SJSA1 (cell line): Measurements from ENCODE around the gene PICK1. TPM values are rescaled to one million over a fixed set of nuclear protein-coding genes. Genes with fewer than 3 reads are reported as not detected.

Experiments
- DNase-seq, 2 experiments: peaks; one replicate each; pipeline ENCODE4 v3.0.0-alpha.2; 2015 to 2020; ENCODE audit warnings: low spot score in 2 of 2, low read depth in 1 of 2
- H3K27ac ChIP-seq: fragments of 250-450 bp; sonication (Bioruptor Pico); 2 replicates; pipeline ENCODE4 v1.5.1; 2020; ENCODE audit warnings: mild to moderate bottlenecking, moderate library complexity
- H3K27me3 ChIP-seq: fragments of 250-450 bp; sonication (Bioruptor Pico); replicated peaks from 2 replicates; pipeline ENCODE4 v1.5.1; 2020; ENCODE audit warnings: mild to moderate bottlenecking, moderate library complexity
- H3K36me3 ChIP-seq: fragments of 250-450 bp; sonication (Bioruptor Pico); 2 replicates; pipeline ENCODE4 v1.5.1; 2020; ENCODE audit warnings: mild to moderate bottlenecking
- H3K4me1 ChIP-seq: fragments of 250-450 bp; sonication (Bioruptor Pico); replicated peaks from 2 replicates; pipeline ENCODE4 v1.6.1; 2021; ENCODE audit warnings: mild to moderate bottlenecking
- H3K4me3 ChIP-seq: fragments of 250-450 bp; sonication (Bioruptor Pico); 2 replicates; pipeline ENCODE4 v1.5.1; 2020; ENCODE audit warnings: mild to moderate bottlenecking
- H3K9me3 ChIP-seq: fragments of 250-450 bp; sonication (Bioruptor Pico); replicated peaks from 2 replicates; pipeline ENCODE4 v1.5.1; 2020; ENCODE audit warnings: mild to moderate bottlenecking
- total RNA-seq: library from RNA; depleted of rRNA; stranded (reverse); fragments of >200 nt; shearing (Covaris generic); gene quantifications from 2 replicates; pipeline ENCODE4 v1.2.3, GENCODE V29; 2014

Gene PICK1
- total RNA-seq, 1 experiment from 2014 or later: 5.4 TPM

DNA sequence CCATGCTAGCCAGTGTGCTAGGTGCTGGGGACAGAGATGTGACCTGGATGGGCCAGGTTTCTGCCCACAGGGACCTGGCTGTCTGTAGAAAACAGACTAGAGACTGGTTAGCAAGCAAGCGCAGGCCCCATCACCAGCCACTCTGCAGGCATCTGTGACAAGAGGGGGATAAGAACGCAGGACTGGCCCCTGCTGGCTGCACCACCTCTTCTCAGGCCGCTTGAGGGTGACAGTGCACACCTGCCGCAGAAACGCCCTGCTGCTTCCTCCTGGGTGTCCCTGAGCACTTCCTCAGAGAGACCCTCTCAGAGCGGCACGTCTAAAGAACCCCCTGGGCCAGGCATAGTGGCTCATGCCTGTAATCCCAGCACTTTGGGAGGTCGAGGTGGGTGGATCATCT, 5.9 kb upstream of the PICK1 start:
- Histone ChIP-seq H3K27me3 (no peaks in the 10 kb centered on the region), H3K27ac (no peak overlapping the region), H3K9me3 (no peaks in the 10 kb centered on the region), H3K4me1 (no peaks in the 10 kb centered on the region; the same call in 1 of the 2 replicates), H3K4me3 (no peak overlapping the region), H3K36me3 (no peaks in the 10 kb centered on the region)
- DNase-seq: no peak

DNA sequence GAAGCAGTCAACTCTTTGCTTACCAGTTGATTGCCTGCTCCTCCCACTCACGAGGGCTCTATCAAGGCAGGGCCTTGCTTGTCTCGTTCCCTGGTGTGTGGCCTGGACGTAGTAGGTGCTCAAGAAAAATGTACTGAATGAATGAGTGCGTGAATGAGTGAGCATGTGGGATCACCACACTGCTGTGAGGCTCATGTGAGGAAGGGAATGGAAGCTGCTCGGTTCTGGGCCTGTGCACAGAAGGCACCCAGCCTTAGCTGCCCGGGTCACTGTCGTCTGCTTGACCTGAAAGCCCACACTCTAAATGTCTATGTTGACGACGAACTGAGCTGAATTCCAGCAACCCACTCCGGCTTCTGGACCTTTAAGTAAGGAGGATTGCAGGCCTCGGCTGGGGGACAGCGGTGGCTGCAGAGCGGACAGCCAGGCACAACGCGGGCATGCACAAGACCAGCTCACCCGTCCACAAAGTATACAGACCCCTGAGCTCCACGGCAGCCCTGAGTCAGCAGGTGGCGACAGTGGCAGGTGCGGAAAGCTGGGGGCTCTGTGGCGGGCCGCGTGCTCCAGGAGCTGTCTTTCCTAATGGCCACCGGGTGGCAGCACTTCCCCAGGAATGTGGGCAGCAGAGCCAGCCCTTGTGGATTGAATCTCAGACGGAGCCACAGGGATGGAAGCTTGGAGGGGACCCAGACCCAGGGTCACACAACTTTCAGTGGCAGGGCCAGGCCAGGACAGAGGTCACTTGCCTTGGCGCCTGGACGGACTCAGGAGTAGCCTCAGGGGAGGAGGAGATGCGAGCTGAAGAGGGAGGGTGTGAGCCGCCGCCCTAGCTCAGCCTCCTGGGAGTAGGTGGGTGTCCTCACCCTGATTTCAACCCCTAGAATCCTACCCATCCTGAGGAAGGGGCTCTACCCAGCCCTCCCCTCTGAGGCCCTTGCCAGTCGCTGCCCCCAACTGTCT, 5.0 kb upstream of the PICK1 start:
- Histone ChIP-seq H3K27me3 (no peaks in the 10 kb centered on the region), H3K4me3 (no peak overlapping the region), H3K36me3 (no peaks in the 10 kb centered on the region), H3K4me1 (peaks cover 8% of the 10 kb centered on the region), H3K9me3 (no peaks in the 10 kb centered on the region), H3K27ac (no peak overlapping the region)
- DNase-seq: peak; percentile 59 to 75

- no peaks in the 10 kb centered on the region for H3K4me1 ChIP-seq
- no peak for DNase-seq
- H3K36me3 ChIP-seq: no peaks in the 10 kb centered on the region
- H3K4me3 ChIP-seq: no peak overlapping the region
- H3K27me3 ChIP-seq: no peaks in the 10 kb centered on the region
- no peaks in the 10 kb centered on the region for H3K9me3 ChIP-seq
- no peak overlapping the region for H3K27ac ChIP-seq
These were observed 5.6 kb downstream of the PICK1 start for GRCh38 chr22:38062791-38063190.

DNA sequence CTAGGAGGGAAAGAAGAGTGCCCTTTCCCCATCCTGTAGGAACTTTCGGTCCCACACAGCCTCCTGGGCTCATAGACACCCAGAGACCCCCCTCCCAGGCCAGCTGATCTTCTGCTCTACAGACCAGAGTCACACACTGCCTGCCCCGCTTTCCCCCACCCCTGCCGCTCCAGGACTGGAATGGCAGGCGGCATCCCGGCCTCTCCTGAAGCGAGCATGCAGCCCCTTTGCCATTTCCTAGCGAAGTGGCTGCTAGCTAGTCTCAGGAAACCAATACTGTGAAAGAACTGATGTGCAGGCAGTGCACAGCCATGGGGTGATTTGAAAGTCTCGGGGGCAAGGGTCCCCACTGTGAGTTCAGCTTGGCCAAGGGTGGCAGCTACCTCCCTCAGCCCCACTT, 8.3 kb downstream of the PICK1 start:
- DNase-seq: no peak
- H3K4me3 ChIP-seq: no peak overlapping the region
- no peaks in the 10 kb centered on the region for H3K36me3 ChIP-seq
- H3K27ac ChIP-seq: no peak overlapping the region
- peaks cover 6% of the 10 kb centered on the region; the same call in 1 of the 2 replicates for H3K4me1 ChIP-seq
- no peaks in the 10 kb centered on the region for H3K9me3 ChIP-seq
- H3K27me3 ChIP-seq: no peaks in the 10 kb centered on the region

DNA sequence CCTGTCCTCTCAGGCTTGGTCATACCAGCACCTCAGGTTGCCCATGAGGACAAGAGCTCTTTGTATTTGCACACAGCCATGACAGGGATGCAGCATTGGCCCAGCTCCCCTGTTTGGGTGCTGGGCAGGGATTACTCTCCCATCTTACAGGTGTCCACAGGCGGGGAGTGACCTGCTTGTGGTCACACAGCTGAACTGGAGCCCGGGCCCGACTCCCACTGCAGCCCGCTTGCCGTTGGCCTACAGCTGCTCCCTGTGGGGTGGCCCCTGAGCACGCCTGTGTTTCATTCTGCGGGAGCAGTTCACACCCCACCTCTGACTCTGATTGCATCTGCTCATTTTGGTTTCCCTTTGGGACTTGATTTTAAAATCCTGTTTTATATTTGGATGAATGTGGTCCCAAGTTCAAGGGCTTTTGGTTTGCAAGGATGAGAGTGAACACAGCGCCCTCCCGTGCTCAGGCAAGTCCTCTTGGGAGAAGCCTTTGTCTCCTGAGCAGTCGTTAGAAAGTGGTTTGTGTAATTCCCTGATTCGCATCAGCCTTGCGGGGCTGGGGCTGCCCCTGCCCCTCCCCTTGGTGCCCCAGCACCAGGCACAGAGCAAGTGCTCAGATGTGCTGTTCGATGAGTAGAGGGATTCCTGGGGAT, 9.3 kb downstream of the PICK1 start:
- Histone ChIP-seq H3K4me3 (no peak overlapping the region), H3K36me3 (no peaks in the 10 kb centered on the region), H3K27ac (no peak overlapping the region), H3K9me3 (no peaks in the 10 kb centered on the region), H3K27me3 (no peaks in the 10 kb centered on the region), H3K4me1 (peaks cover 6% of the 10 kb centered on the region; the same call in 1 of the 2 replicates)
- no peak for DNase-seq

GRCh38 chr22:38067028-38067415, 9.8 kb downstream of the PICK1 start:
- Histone ChIP-seq H3K9me3 (no peaks in the 10 kb centered on the region), H3K4me3 (no peak overlapping the region), H3K4me1 (peaks cover 6% of the 10 kb centered on the region; the same call in 1 of the 2 replicates), H3K36me3 (no peaks in the 10 kb centered on the region), H3K27me3 (no peaks in the 10 kb centered on the region), H3K27ac (no peak overlapping the region)
- no peak for DNase-seq

DNA sequence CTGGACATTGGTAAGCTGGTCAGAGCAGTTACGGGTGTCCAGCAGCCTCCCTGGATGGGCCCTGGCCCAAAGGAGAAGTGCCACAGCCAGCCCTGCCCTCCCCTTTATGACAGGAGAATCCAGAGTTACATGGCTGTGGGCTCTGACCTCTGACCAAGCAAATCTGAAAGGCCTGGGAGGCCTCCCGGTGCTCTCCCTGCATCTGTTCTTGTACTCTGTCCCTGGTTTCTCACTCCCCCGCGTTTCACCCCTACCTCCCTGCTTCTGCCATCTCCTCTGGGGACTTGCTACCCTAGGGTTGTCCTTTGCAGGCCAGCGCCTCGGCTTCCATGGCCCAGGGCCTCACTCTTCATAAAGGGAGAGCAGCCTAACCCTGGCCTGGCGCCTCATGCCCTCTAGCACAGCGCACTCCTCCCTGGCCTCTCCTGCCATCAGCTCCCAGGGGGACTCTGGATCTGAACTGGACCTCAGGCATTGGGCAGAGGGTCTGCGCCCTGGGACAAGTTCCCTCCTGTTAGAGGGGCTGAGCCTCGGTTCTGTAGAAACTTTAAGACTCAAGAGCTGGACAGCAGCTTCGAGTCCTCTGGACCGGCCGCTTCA, 10.7 kb downstream of the PICK1 start:
- Histone ChIP-seq H3K4me3 (no peak overlapping the region), H3K27ac (no peak overlapping the region)

DNA sequence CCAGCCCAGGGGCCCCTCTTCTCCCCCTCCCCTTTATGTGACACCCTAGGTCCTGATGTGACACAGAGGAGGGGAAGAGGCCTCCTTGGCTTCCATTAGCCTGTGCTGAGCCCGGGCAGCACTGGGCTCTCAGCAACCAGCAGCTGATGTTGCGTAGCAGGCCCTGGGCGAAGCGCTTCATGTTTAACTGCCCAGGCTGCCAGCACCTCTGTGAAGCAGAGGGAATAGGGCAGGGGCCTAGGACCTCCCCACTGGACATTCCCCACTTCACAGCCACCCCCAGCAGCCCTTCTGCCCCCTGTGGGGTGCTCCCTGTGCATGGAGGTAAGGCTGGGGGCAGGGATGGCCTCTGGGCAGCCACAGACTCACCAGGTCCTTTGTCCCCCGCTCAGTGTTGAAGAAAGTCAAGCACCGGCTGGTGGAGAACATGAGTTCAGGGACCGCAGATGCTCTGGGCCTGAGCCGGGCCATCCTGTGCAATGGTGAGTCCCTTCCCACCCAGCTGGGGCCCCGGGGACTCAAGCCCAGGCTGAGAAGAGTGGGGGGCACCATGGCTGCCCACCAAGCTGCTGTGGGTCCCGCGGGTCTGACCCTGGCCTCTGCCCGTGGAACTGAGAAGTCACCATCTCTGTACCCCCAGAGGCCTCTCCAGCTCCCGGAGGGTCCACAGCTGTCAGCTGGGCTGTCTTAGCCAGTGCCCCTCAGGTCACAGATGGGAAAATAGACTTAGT, 11.6 kb downstream of the PICK1 start:
- Histone ChIP-seq H3K4me1 (peaks cover 6% of the 10 kb centered on the region; the same call in 1 of the 2 replicates), H3K27ac (no peak overlapping the region), H3K27me3 (no peaks in the 10 kb centered on the region), H3K36me3 (no peaks in the 10 kb centered on the region), H3K4me3 (no peak overlapping the region), H3K9me3 (no peaks in the 10 kb centered on the region)
- no peak for DNase-seq

More for the DNA sequence above, 10.7 kb downstream of the PICK1 start:
- no peak for DNase-seq
- Histone ChIP-seq H3K4me1 (peaks cover 6% of the 10 kb centered on the region; the same call in 1 of the 2 replicates), H3K27me3 (no peaks in the 10 kb centered on the region), H3K36me3 (no peaks in the 10 kb centered on the region), H3K9me3 (no peaks in the 10 kb centered on the region)

GRCh38 chr22:38069372-38070249, 12.4 kb downstream of the PICK1 start:
- Histone ChIP-seq H3K9me3 (no peaks in the 10 kb centered on the region), H3K4me3 (no peak overlapping the region), H3K4me1 (peaks cover 6% of the 10 kb centered on the region; the same call in 1 of the 2 replicates), H3K36me3 (no peaks in the 10 kb centered on the region), H3K27me3 (no peaks in the 10 kb centered on the region), H3K27ac (no peak overlapping the region)
- DNase-seq: peak; percentile 68 to 79

DNA sequence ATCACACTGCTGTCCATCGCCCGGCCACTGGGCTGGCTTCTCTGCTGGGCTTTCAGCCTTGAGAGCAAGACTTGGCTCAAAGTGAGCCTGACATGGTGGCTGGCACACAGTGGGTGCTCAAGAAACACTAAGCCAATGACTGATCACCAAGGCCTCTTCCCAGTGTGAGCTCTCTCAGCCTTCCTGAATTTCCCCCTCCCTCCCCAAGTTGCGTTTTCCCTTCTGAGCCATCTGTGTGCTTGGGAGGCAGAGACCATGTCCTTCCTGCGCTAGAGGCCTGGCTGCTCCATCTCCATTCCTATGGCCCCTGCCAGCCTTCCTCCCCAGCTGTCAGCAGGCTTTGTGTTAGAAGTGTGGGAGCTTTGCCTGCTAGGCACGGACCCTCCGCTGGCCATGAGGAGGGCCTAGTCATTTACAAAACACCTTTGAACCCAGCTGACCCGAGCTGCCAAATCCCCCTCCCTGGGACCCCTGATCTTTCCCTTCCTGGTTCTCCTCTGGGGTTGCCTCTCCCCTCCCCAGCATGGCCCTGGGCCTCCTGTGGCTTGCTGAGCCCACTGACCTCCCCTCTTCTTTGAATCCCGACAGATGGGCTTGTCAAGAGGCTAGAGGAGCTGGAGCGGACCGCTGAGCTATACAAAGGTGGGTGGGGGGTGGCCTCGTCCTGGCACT, 13.2 kb downstream of the PICK1 start:
- H3K4me1 ChIP-seq: peaks cover 6% of the 10 kb centered on the region; the same call in 1 of the 2 replicates
- no peak overlapping the region for H3K4me3 ChIP-seq
- no peaks in the 10 kb centered on the region for H3K36me3 ChIP-seq
- H3K9me3 ChIP-seq: no peaks in the 10 kb centered on the region
- DNase-seq: no peak
- H3K27me3 ChIP-seq: no peaks in the 10 kb centered on the region
- H3K27ac ChIP-seq: no peak overlapping the region

- peaks cover 6% of the 10 kb centered on the region; the same call in 1 of the 2 replicates for H3K4me1 ChIP-seq
- H3K36me3 ChIP-seq: no peaks in the 10 kb centered on the region
- no peak overlapping the region for H3K4me3 ChIP-seq
- DNase-seq: no peak
- no peak overlapping the region for H3K27ac ChIP-seq
- no peaks in the 10 kb centered on the region for H3K27me3 ChIP-seq
- H3K9me3 ChIP-seq: no peaks in the 10 kb centered on the region
These were observed 14.5 kb downstream of the PICK1 start for GRCh38 chr22:38071421-38072321.
